ENCODE measurements around the gene RBMS1. TPM values are rescaled to one million over a fixed set of nuclear protein-coding genes. Genes with fewer than 3 reads are reported as not detected.
A peak's percentile ranks its signal among the peaks of the same experiment; 100 is the strongest.

The RBMS1 gene
- total RNA-seq, 1 donor from 2014 or later = 148 TPM

DNA sequence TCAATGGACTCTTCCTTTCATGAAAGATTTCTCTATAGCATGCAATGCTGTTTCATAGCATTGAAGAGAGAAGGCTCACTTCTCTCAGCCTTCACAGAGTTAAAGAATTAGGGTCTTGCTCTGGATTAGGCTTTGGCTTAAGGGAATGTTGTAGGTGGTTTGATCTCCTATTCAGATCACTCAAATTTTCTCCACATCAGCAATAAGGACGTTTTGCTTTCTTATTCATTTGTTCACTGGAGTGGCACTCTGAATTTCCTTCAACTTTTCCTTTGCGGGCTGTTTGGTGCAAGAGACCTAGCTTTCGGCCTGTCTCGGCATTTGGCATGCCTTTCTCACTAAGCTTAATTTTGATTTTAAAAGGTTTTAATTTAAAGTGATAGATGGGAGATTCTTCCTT, 131.6 kb downstream of the RBMS1 start:
- peaks cover 67% of the 10 kb centered on the region for H3K4me1 Mint-ChIP-seq (ENCODE audit: low read depth, unreplicated experiment)
- H3K27me3 Mint-ChIP-seq (ENCODE audit: low read depth, unreplicated experiment) = no peaks in the 10 kb centered on the region
- no peak for TF ChIP-seq EZH2 (IDR thresholded peaks at IDR 0.05; ENCODE audit: insufficient read depth, low read length)
- TF ChIP-seq, protein P1, sequence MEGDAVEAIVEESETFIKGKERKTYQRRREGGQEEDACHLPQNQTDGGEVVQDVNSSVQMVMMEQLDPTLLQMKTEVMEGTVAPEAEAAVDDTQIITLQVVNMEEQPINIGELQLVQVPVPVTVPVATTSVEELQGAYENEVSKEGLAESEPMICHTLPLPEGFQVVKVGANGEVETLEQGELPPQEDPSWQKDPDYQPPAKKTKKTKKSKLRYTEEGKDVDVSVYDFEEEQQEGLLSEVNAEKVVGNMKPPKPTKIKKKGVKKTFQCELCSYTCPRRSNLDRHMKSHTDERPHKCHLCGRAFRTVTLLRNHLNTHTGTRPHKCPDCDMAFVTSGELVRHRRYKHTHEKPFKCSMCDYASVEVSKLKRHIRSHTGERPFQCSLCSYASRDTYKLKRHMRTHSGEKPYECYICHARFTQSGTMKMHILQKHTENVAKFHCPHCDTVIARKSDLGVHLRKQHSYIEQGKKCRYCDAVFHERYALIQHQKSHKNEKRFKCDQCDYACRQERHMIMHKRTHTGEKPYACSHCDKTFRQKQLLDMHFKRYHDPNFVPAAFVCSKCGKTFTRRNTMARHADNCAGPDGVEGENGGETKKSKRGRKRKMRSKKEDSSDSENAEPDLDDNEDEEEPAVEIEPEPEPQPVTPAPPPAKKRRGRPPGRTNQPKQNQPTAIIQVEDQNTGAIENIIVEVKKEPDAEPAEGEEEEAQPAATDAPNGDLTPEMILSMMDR (IDR thresholded peaks at IDR 0.05; ENCODE audit: insufficient read depth, low read depth, low read length) = no peak
- H3K9me3 Mint-ChIP-seq (ENCODE audit: unreplicated experiment) = no peaks in the 10 kb centered on the region
- peaks cover 99% of the 10 kb centered on the region for H3K79me2 ChIP-seq (ENCODE audit: insufficient read depth, low read length)
- H4K20me1 ChIP-seq (ENCODE audit: insufficient read depth, low read length) = peaks cover 83% of the 10 kb centered on the region
- H3K36me3 ChIP-seq (ENCODE audit: insufficient read depth, low read length) = peaks cover 12% of the 10 kb centered on the region
- no peak overlapping the region for H2AFZ ChIP-seq (ENCODE audit: low read depth, low read length)
- no peak overlapping the region for H3K4me2 ChIP-seq (ENCODE audit: low read length)
- no peak for DNase-seq (ENCODE audit: low read depth)
- H3K27me3 ChIP-seq (ENCODE audit: insufficient read depth, low read length) = no peaks in the 10 kb centered on the region
- no peak overlapping the region for H3K4me3 Mint-ChIP-seq (ENCODE audit: unreplicated experiment)
- H3K9ac ChIP-seq (ENCODE audit: low read length) = no peak overlapping the region
- H3K36me3 Mint-ChIP-seq (ENCODE audit: low read depth, unreplicated experiment) = peaks cover 19% of the 10 kb centered on the region
- no peak overlapping the region for H3K27ac Mint-ChIP-seq (ENCODE audit: unreplicated experiment)
- H3K4me1 ChIP-seq (ENCODE audit: insufficient read depth, low read length) = peaks cover 10% of the 10 kb centered on the region
- H3K9me3 ChIP-seq (ENCODE audit: insufficient read depth, low read depth, low read length) = no peaks in the 10 kb centered on the region
- no peak overlapping the region for H3K27ac ChIP-seq (ENCODE audit: low read depth, low read length)
- no peak overlapping the region for H3K4me3 ChIP-seq (ENCODE audit: insufficient read depth, low read depth, low read length)
- FAIRE-seq = no peak

DNA sequence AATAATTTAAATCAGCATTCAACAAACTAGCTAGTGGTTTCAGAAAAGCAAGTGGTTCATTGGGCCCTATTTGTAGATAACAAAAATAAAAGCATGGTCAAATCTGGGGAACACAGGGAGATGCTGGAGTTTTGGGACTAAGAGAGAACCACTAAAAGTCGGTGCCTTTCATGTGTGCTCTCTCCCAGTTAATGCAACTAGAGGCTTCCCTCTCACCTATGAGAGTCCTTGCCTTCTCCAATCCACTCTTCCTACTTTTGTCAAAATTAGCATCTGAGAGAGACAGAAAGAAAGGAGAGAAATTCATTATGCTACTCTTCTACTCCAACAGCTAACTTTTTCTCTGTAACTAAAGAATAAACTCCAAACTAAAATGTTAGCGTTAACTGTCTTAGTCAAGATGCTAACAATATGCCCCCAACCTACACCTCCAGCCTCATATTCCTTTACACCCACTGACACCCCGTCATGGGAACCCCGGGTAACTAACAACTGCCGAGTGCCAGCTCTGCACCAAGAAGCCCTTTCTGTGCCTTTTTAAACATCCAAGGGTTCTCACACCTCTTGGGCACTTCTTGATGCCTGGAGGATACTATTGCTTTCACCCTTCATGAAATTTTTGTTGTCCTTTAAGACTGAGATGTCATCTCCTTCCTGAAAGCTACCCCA, 133.4 kb downstream of the RBMS1 start:
- peaks cover 69% of the 10 kb centered on the region for H3K4me1 Mint-ChIP-seq (ENCODE audit: low read depth, unreplicated experiment)
- no peak overlapping the region for H3K4me3 Mint-ChIP-seq (ENCODE audit: unreplicated experiment)
- H3K27ac ChIP-seq (ENCODE audit: low read depth, low read length) = no peak overlapping the region
- no peak overlapping the region for H3K9ac ChIP-seq (ENCODE audit: low read length)
- no peaks in the 10 kb centered on the region for H3K9me3 Mint-ChIP-seq (ENCODE audit: unreplicated experiment)
- no peak overlapping the region for H3K4me2 ChIP-seq (ENCODE audit: low read length)
- FAIRE-seq (no peak), DNase-seq (ENCODE audit: low read depth) (no peak)
- TF ChIP-seq, protein P1 (IDR thresholded peaks at IDR 0.05; ENCODE audit: insufficient read depth, low read depth, low read length) = no peak
- TF ChIP-seq EZH2 (IDR thresholded peaks at IDR 0.05; ENCODE audit: insufficient read depth, low read length) = no peak
- H4K20me1 ChIP-seq (ENCODE audit: insufficient read depth, low read length) = peaks cover 85% of the 10 kb centered on the region
- peaks cover 99% of the 10 kb centered on the region for H3K79me2 ChIP-seq (ENCODE audit: insufficient read depth, low read length)
- no peaks in the 10 kb centered on the region for H3K9me3 ChIP-seq (ENCODE audit: insufficient read depth, low read depth, low read length)
- no peaks in the 10 kb centered on the region for H3K27me3 Mint-ChIP-seq (ENCODE audit: low read depth, unreplicated experiment)
- H3K27me3 ChIP-seq (ENCODE audit: insufficient read depth, low read length) = no peaks in the 10 kb centered on the region
- H3K4me3 ChIP-seq (ENCODE audit: insufficient read depth, low read depth, low read length) = no peak overlapping the region
- no peaks in the 10 kb centered on the region for H3K36me3 ChIP-seq (ENCODE audit: insufficient read depth, low read length)
- H2AFZ ChIP-seq (ENCODE audit: low read depth, low read length) = no peak overlapping the region
- peaks cover 13% of the 10 kb centered on the region for H3K36me3 Mint-ChIP-seq (ENCODE audit: low read depth, unreplicated experiment)
- peaks cover 10% of the 10 kb centered on the region for H3K4me1 ChIP-seq (ENCODE audit: insufficient read depth, low read length)
- H3K27ac Mint-ChIP-seq (ENCODE audit: unreplicated experiment) = no peak overlapping the region

DNA sequence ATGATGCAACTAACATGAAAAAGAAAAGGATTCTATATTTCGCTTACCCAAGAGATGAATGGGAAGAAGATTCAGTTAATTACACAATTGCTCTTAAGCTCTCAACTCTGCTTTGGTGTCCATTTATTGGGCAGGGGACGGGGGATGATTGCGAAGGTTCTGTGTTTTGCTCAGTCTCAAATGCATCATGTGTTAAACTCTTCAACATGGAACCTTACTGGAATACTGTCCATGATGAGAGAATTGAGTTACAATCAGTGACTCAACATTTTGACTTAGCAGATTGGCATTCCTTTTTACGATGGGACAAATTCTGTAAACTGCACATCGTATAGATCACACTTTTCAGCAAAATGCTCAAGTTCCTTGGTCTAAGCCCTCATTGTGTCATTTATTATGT, 135.6 kb downstream of the RBMS1 start:
- H3K4me3 Mint-ChIP-seq (ENCODE audit: unreplicated experiment) = no peak overlapping the region
- H3K4me3 ChIP-seq (ENCODE audit: insufficient read depth, low read depth, low read length) = no peak overlapping the region
- no peak overlapping the region for H2AFZ ChIP-seq (ENCODE audit: low read depth, low read length)
- peak overlapping the region; percentile 1 for H3K27ac ChIP-seq (ENCODE audit: low read depth, low read length)
- peak overlapping the region; percentile 3 for H3K4me2 ChIP-seq (ENCODE audit: low read length)
- no peaks in the 10 kb centered on the region for H3K9me3 Mint-ChIP-seq (ENCODE audit: unreplicated experiment)
- no peak overlapping the region for H3K9ac ChIP-seq (ENCODE audit: low read length)
- peak overlapping the region; percentile 5 for H3K27ac Mint-ChIP-seq (ENCODE audit: unreplicated experiment)
- H3K79me2 ChIP-seq (ENCODE audit: insufficient read depth, low read length) = peaks cover 99% of the 10 kb centered on the region
- no peaks in the 10 kb centered on the region for H3K9me3 ChIP-seq (ENCODE audit: insufficient read depth, low read depth, low read length)
- H3K36me3 Mint-ChIP-seq (ENCODE audit: low read depth, unreplicated experiment) = peaks cover 5% of the 10 kb centered on the region
- FAIRE-seq (peak; percentile 43), DNase-seq (ENCODE audit: low read depth) (peak; percentile 67)
- H3K4me1 Mint-ChIP-seq (ENCODE audit: low read depth, unreplicated experiment) = peaks cover 58% of the 10 kb centered on the region
- H3K27me3 Mint-ChIP-seq (ENCODE audit: low read depth, unreplicated experiment) = no peaks in the 10 kb centered on the region
- H3K4me1 ChIP-seq (ENCODE audit: insufficient read depth, low read length) = peaks cover 9% of the 10 kb centered on the region
- H3K36me3 ChIP-seq (ENCODE audit: insufficient read depth, low read length) = no peaks in the 10 kb centered on the region
- H4K20me1 ChIP-seq (ENCODE audit: insufficient read depth, low read length) = peaks cover 81% of the 10 kb centered on the region
- no peaks in the 10 kb centered on the region for H3K27me3 ChIP-seq (ENCODE audit: insufficient read depth, low read length)
- TF ChIP-seq, protein P1 (IDR thresholded peaks at IDR 0.05; ENCODE audit: insufficient read depth, low read depth, low read length) = no peak
- TF ChIP-seq EZH2 (IDR thresholded peaks at IDR 0.05; ENCODE audit: insufficient read depth, low read length) = no peak
